Stimulated activated CD4-positive, alpha-beta T cell treated with anti-CD3 and anti-CD28 coated beads, TNF-alpha, amount 100 ng/mL, for 1 hour (primary cell): ENCODE results near the gene C17orf75.
"Not testable (repeated sequence)": the region's sequence is repeated elsewhere in the genome, so short reads cannot be mapped to it uniquely, and the experiment has no call there.

Experiments used
- DNase-seq, 3 donors: peaks; one replicate each; pipeline ENCODE4 v3.0.0-alpha.2; 2020; ENCODE audit warnings: low read depth in 3 of 3, low spot score in 1 of 3

Gene C17orf75

DNA sequence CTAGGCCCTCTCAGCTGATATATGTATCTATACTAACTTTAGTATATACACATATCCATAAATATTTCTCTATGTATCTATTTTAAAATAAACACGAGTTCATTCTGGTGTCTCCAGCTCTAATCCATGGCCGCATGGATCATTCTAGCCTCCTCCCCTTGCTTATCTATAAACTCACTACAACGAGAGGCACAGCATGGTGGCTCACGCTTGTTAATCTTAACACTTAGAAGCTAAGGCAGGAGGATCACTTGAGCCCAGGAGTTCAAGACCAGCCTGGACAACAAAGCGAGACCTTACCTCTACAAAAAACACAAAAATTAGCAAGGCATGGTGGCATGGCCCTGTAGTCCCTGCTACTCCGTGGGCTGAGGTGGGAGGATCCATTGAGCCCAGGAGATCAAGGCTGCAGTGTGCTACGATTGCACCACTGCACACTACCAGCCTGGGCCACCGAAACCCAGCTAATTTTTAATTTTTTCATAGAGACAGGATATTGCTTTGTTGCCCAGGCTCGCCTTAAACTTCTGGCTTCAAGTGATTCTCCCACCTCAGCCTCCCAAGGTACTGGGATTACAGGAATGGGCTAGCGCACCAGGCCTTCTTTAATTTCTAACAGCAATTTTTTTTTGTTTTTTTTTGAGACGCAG is 4.1 kb upstream of the C17orf75 start:
- DNase-seq, result no peak

DNA sequence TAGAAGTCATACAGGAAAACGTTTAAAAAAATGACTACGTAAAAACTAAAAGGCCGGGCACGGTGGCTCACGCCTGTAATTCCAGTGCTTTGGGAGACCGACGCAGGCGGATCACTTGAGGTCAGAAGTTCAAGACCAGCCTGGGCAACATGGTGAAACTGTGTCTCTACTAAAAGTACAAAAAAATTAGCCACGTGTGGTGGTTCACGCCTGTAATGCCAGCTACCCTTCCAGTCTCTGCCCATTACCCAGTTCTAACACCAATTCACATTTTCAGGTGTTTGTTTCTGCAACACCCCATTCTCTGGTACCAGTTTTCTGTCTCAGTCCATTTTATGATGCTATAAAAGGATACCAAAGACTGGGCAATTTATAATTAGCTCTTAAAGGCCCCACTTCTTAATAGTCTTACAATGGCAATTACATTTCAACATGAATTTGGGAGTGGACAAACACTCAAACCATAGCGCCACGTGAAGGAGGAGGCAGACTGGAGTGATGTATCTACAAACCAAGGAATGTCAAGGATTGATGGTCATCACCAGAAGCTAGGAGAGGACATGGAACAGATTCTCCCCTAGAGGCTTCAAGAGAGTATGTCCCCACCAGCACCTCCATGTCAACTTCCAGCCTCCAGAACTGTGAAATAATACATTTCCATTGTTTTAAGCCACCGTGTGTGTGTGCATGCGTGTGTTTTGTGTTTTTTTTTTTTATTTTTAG is 791 bp upstream of the C17orf75 start:
- DNase-seq, result no peak

- no peak for DNase-seq
Observed at GRCh38 chr17:32341141-32341856, 674 bp downstream of the C17orf75 start.

GRCh38 chr17:32335687-32336086 is 6.3 kb downstream of the C17orf75 start:
- DNase-seq, result no peak

GRCh38 chr17:32335046-32335445 is 6.9 kb downstream of the C17orf75 start:
- no peak for DNase-seq

DNA sequence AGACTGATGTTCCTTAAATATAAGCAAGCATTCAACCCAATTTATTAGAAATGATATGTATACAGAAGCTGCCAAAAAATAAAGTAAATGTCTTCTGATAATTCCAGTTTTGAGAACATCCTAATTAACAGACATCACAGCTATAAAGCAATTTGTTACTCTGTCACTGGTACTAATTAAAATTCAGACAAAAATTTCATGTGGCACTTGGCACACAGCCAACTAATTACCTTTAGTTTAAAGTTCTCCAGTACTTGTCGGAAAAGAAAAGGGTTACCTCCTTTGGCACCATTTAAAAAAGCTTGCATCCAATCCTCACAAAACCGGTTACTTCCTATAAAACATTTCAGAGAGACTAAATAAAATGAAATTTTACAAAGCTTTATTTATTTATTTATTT is 8.8 kb downstream of the C17orf75 start:
- DNase-seq, result no peak

GRCh38 chr17:32331243-32332040 is 10.5 kb downstream of the C17orf75 start:
- no peak for DNase-seq

DNA sequence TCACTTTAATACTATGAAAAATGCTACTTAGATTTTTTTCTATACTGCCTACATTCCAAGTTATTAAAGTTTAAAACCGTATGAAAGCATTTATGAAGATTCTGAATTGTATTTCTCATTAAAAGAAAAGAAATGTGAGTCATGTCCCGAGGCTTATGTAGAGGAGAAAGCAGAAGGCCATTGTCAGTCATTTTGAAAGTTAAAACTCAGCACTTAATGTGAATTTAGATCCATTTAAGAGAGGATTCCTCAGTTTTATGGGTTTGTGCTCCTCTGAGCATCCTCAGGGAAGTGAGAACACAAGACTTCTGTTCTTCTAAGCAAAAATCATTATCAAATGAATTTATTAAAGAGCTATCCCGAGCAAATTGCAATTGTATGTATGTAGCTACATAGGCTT is 11.8 kb downstream of the C17orf75 start:
- DNase-seq, result no peak

- DNase-seq, result no peak
Observed at GRCh38 chr17:32327911-32328310, 14.1 kb downstream of the C17orf75 start.

DNA sequence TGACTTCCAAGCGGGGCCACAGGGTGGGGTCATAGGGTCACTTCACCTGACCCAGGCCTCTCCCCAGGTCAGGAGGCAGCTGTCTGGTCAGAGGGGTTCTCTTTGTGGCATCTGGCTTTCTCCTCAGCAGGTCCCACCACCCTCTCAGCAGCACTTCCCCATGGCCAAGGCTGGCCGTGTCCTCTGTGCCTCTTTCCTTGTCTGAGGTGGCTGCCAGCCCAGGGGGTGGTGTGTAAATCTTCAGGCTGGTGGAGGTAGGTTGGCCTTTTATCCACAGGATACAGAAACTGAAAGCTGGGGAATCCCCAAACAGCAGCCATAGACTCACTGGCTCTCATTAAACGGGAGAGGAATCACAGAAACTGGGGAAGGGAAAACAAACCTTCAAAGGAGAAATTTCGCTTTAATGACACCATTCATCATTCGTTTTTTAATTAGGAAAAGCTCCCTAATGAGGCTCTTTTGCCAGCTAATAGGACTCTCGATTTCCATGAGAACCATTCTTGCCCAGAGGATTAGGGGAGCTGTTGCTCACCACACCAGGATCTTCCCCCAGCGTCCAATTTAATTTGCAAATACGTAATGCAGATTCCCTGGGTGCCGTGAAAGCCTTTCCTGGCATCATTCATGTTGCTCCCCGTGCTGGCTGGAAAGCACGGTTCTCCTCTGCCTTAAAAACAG is 18.0 kb downstream of the C17orf75 start:
- DNase-seq, result no peak

- DNase-seq, result no peak
Observed at GRCh38 chr17:32323046-32323445, 18.9 kb downstream of the C17orf75 start.

GRCh38 chr17:32320847-32321246 is 21.1 kb downstream of the C17orf75 start:
- DNase-seq, result no peak

DNA sequence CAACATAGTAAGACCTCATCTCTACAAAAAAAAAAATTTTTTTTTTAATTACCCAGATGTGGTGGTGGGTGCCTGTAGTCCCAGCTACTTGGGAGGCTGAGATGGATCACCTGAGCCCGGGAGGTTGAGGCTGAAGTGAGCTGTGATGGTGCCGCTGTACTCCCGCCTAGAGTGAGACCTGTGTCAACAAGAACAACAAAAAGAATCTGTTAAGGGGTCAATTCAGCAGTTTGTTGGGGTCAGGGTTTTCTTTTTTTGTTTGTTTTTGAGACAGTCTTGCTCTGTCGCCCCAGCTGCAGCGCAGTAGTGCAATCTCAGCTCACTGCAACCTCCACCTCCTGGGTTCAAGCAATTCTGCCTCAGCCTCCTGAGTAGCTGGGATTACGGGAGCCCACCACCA is 21.9 kb downstream of the C17orf75 start:
- not testable (repeated sequence) for DNase-seq

GRCh38 chr17:32319548-32319905 is 22.4 kb downstream of the C17orf75 start:
- peak; percentile 26 to 73 (median 47) for DNase-seq

- DNase-seq, result no peak
Observed at GRCh38 chr17:32318071-32318470, 23.9 kb downstream of the C17orf75 start.

DNA sequence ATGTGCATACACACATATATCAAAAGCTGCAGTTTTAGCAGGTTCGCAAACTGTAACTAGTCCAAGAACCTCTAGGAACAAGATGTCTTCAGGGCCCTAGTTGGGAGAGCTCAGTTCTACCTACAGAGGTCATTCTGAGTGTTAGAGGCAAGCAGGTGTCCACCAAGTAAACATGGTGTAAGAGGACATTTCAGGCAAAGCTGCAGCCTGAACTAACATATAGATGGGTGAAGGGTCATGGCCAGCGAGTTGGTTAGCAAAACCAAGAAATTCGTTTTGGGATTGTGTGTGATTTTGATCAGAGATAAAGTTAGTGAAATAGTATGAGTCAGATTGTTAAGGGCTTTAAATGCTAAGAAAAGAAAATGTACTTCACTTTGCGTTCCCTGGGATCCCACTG is 24.6 kb downstream of the C17orf75 start:
- no peak for DNase-seq

- DNase-seq, result not testable (repeated sequence)
Observed at GRCh38 chr17:32316653-32317052, 25.3 kb downstream of the C17orf75 start.

DNA sequence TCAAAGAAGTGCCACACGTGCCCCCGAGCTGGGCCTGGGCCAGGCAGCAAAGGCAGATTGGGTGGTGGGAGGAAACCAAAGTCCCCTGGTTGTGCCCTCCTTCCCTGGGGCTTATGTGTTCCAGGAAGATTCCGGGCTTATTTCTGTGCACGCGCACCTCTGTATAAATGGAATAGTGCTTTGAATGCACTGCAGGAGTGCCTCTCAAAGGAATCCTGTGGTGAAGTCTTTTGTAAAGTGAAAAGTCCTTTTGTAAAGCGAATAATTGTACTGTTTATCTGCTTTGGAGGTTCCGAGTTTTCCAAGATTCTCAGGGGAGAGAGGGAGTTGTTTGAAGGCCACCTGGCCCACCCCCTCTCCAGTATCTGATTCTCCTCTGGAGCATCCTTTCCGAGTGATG is 26.8 kb downstream of the C17orf75 start:
- DNase-seq, result no peak

DNA sequence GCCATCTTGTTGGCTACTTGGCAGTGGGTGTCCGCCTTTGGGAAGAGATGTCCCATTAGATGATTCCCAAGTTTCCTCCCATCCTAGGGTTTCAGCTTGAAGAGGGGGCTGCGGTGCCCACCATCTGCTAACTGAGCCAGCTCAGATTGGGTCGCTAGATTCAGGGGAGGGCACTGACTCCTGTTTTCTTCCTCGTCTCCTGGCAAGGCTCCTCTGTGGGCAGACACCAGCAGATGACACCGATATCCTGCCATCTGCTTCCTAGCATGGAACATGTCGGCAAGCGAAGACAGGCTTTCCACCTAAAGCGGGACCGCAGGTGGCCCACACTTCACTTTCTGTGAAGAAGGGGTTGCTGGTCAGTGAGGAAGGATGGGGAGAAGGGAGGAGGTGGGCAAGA is 27.3 kb downstream of the C17orf75 start:
- no peak for DNase-seq

DNA sequence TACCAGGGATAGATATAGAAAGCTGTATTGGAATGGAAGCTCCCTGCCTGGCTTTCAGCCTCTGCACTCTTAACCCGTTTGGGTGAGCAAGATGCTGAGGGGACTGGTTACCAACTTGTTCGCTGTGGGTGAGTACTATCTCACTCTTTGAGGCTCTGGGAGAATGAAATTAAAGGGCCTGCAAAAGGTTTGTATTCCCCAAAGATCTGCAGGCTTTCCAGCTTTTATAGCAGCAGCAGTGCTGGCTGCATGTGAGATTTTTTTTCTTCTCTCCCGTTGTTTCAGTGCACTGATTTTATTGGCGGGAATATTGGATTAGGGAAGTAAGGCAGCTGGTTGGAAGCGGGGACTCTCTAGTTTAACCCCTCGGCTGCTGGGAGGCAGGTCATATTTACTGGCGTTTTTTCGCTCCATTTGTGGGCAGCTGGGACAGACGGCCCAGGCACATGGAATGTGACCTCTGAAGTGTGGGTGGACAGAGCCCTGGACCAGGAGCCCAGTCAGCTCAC is 30.9 kb downstream of the C17orf75 start:
- DNase-seq, result no peak

DNA sequence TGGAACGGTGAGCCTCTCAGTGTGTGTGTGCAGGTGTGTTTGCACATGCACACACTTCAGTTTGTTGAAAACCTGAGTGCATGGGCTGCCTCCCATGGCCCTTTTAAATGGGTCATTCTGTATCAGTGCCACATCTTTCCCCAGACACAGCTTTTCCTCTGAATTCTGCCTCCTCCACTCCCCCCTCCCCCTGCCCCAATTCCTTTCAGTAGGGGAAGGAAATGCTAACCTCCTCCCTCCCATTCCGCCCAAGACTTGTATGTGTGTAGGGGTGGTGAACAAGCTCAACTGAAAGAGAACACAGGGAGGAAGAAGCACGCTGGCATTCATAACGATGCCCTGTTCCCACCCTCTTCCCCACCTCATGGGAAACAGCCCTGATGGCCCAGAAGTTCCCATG is 34.3 kb downstream of the C17orf75 start:
- DNase-seq, result no peak
